HG03108 (cell line): Measurements from ENCODE around the gene KCNK18.
"Not testable (repeated sequence)": the region's sequence is repeated elsewhere in the genome, so short reads cannot be mapped to it uniquely, and the experiment has no call there.

ENCODE experiments used
- ATAC-seq: cut with Tn5 transposase; IDR thresholded peaks from one replicate; pipeline ENCODE4 v1.9.1; 2021; ENCODE audit warnings: moderate library complexity; ENCODE audit not compliant: unreplicated experiment

KCNK18 gene

GRCh38 chr10:117169480-117169879 is 27.8 kb upstream of the KCNK18 start:
- no peak for ATAC-seq

DNA sequence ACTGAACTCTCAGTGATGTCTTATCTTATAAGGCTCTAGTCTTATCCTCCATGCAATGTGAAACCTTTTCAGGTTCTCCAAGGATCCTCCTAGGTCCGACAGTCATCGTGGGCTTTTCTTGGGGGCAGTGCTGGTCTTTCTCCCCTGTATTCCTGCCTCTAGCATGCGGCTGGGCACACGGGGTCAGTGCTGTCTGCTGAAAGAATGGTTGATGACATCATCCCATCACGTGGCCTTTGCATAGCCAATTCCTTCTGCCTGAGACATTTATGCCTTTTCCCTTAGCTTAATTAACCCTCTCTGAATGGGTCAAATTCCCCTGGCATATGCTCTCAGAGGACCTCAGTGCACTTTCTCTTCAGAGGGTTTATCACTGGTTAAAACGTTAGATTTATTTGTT is 27.0 kb upstream of the KCNK18 start:
- ATAC-seq = no peak

GRCh38 chr10:117174439-117175214 is 22.7 kb upstream of the KCNK18 start:
- peak; percentile 65 for ATAC-seq

DNA sequence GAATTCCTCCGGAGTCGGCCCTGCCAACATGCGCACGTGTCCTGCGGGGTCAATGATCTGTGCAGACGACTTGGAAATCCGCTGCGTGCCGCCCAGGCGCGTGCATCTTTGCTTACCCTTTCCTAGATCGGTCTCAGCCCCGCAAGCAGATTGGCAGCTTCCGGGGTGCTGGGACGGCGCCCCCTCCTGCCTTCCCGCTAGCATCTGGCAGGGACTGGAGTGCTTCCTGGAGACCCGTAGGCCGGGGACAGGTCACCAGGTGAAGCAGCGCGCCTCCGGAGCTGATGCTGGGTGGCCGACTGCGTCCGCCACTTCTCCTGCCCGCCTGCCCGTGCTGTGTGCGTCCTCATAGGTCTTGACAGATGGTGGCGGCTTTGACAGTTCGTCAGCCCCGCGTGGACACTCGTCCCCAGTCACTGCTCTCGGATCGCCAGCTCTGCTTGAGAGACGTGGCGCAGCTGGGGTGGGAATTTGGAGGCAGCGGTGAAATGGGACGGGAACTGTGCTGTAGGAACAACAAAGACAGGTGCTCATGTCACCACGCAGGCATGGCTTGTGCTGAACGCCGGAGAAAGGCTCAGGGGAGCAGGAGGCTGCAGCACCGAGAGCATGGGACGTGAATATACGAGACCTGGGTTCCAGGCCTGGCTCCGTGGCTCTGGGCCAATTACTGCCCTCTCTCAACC is 21.9 kb upstream of the KCNK18 start:
- ATAC-seq = peak; percentile 31

GRCh38 chr10:117175901-117176534 is 21.3 kb upstream of the KCNK18 start:
- ATAC-seq = peak; percentile 31

DNA sequence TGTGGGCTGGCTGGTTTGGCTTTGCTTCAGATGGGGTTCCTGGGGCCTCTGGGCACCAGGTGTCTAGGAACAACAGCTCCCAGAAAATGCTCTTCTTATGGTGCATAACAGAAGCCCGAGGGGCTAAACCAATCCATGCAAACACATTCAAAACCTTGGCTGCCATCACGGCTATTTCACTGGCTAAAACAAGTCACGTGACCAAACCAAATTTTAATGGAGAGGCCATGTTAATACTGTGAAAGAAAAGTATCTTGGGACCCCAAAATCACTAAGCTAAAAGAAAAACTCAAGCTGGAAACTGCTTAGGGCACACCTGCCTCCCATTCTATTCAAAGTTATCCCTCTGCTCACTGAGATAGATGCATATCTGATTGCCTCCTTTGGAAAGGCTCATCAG is 19.1 kb upstream of the KCNK18 start:
- ATAC-seq = no peak

DNA sequence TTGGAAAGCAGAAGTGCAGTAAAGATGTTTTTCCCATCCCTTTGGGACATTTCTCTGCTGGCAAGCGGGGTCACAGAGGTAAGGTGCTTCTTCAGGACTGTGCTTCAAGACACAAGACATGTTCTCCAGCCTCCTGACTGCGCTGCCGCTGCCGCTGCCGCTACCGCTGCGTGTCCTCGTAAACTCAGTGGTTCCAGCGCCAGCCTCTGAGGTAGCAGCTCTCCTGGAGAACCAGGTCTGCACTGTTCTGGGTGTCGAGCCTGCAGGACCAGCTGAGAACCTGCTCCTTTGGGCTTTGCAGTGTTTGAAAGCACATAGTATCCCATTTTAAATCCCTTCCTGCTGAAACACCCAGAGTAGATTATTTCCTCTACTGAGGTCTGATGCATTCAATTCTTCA is 13.0 kb upstream of the KCNK18 start:
- ATAC-seq = no peak

DNA sequence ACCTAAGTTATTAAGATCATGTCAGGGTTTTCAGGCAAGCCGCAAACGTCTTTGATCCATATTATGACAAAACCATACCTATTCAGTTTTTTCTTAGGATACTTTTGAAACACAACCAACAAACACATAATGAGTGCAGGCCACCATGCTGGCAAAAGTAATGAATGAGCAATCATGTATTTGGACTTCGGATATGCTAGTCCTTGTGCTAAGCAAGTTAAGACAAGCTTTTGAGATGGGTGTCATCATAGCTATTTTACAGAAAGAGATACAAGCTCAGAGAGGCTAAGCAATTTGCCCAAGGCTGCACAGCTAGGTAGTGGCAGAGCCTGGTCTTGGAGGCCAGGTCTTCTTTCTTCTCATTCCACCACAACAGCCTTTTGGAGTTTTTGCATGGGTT is 12.5 kb upstream of the KCNK18 start:
- no peak for ATAC-seq

DNA sequence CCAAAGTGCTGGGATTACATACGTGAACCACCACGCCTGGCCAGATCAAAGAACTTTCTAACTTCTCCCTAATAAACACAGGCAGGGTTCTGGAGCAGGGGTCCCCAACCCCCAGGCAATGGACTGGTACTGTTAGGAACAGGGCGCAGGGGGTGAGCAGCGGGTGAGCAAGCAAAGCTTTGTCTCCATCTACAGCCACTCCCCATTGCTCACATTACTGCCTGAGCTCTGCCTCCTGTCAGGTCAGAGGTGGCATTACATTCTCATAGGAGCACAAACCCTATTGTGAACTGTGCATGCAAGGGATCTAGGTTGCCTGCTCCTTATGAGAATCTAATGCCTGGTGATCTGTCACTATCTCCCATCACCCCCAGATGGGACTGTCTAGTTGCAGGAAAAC is 11.5 kb upstream of the KCNK18 start:
- not testable (repeated sequence) for ATAC-seq

DNA sequence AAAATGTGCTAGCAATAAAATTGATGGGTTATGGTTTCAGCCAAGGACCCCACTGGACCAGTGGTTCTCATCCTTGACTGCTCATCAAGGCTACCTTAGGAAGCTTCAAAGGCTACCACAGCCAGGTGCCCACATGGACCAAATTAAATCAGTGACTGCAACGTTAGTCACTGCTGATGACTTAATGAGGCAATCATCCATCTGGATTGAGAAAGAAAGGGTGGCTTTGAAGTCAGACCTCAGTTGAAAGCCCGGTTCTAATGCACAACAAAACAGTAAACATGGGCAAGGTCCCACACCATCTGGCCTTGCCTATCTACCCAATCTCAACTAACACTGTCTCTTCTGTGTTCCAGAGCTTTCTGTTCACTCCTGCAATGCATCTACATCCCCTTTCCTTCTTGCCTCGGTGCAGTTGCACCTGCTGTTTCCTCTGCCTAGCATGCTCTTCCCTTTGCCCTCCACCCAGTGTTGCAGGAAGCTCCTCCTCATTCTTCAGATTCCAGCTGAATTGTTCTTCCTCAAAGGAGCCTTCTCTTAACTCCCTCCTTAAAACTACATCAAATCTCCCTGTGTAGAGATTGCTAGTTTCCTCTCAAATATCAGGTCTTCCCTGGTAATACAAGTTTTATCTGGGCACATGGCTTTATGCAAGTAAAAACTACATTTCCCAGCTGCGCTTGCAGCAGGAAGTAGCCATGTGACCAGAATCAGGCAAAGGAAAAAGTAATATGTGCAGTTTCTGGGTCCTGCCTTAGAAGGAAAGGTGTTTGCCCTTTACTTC is 10.3 kb upstream of the KCNK18 start:
- ATAC-seq = no peak

- ATAC-seq = no peak
Observed at GRCh38 chr10:117188371-117188770, 8.9 kb upstream of the KCNK18 start.

DNA sequence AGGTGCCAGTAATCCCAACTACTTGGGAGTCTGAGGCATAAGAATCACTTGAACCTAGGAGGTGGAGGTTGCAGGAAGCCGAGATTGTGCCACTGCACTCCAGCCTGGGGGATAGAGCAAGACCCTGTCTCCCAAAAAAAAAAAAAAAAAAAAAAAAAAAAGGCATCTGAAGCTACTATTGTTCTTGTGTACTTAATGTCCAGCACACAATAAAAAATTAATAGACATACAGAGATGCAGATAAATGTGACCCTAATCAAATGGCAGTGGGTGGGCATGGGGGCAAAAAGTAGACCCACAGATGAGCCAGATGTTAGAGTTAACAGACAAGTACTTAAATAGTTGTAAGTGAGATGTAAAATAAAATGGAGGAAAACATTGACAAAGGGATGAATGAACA is 7.7 kb upstream of the KCNK18 start:
- ATAC-seq = no peak

- ATAC-seq = no peak
Observed at GRCh38 chr10:117198088-117198487, 799 bp downstream of the KCNK18 start.

DNA sequence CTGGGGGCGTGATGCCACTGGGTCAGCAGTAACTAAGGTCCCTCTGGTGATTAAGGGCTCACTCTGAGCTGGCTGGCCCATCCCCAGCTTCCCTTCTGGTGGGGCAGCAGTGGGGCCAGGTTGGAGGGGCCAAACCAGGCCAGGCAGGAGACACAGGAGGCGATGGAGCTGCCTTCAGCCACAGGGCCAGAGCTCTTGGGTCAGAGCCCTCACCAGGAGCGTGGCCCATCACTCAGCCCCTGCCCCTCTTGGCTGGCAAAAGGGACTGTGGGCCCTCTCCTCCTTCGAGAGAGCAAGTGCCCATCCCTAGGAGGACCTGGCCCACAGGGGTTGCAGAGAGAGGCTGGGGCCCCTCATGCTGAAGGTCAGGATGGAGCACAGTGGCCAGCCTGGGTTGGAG is 4.5 kb downstream of the KCNK18 start:
- no peak for ATAC-seq

DNA sequence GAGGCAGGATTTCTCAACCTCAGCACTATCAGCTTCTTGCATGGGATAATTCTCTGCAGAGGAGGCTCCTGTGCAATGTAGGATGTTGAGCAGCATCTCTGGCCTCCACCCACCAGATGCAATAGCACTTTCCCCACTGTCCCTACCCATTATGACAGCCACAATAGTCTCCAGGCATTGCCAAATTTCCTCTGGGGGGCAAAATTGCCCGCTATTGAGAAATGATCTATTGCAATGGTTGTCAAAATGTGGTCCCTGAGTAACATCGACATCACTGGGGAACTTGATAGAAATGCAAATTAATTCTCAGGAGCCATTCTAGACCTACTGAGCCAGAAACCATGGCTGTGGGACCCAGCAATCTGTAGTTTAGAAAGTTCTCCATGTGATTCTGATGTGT is 7.0 kb downstream of the KCNK18 start:
- ATAC-seq = no peak

- ATAC-seq = no peak
Observed at GRCh38 chr10:117212176-117212575, 14.9 kb downstream of the KCNK18 start.

DNA sequence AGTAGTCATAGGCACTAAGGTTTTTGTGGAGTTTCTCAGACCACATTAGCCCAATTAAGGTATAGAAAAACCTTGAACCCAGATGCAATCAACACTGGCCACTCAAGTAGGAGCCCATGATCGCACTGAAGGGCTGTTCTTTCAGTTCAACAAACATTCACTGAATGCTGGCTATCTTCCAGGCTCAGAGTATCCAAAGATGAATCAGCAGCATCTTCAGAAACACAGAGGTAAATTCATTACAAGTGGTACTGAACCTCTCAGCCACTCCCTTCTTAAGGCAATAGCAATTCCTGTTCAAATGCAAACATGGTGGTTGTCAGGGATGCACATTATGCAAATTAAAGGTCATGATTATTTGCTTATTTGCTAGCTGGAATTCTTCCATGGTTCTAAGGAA is 17.1 kb downstream of the KCNK18 start:
- ATAC-seq = no peak

DNA sequence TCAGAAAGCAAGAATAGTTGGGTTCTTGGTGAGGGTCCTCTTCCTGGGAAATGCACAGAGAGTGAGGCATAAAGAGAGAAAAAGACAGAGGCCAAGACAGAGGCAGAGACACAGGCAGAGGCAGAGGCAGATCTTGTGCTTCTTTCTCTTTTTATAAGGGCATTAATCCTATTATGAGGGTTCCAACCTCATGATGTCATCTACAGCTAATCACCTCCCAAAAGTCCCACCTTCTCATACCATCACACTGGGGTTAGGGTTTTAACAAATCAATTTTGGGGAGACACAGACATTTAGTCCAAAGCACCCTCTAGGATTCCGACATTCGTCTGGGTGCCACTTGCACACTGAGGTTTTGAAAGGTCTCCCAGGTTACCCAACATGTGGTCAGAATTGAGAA is 17.8 kb downstream of the KCNK18 start:
- ATAC-seq = no peak

DNA sequence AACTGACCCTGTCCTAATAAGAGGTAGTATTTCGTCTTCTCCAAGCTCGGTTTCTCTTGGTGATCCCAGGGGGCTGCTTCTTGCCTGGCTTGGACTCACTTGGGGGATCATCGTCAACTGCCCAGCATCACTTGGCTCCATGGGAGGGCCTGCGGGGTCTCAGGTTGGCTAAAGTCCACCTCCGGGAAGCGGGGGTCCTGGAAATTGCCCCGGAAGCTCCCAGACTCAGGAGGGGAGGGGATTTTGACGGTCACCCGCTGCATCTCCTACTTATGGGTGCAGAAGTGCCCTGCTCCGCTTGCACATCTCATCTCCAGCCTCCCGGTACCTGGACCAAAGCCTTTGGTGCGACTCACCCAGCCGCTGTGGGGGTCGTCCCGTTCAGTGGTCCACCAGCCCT is 18.7 kb downstream of the KCNK18 start:
- no peak for ATAC-seq

DNA sequence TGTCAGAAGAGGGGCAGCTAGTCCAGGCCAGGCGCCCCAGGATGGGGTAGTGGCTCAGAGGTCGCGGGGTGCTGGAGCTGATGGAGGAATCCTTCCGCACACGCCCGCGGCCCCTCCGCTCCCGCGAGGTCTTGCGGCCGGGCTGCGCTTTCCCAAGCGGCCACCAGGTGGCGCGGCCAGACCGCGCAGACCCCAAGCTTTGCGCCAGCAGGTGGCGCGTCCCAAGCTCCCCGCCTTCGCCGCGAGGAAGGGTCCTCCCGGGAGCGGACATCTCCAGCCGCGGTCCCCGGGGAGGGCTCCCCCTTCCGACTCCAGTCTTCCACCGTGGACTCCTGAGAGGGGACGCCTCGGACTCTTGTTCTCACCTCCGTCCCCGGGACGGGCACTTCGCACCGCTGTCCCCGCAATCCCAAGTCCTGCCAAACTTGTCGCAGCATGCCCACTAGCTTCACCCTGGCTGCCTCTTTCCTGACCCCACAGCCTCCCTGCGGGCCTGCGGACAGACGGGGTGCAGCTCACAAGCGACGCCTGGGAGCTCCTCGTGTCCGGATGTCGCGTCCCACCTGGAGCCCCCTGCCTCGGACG is 19.4 kb downstream of the KCNK18 start:
- peak; percentile 86 for ATAC-seq

- ATAC-seq = no peak
Observed at GRCh38 chr10:117217196-117217761, 20.0 kb downstream of the KCNK18 start.
